Neural cell (in vitro differentiated cells): ENCODE measurements around the gene SLC20A1. TPM values are rescaled to one million over a fixed set of nuclear protein-coding genes. Genes with fewer than 3 reads are reported as not detected.

Experiments used
- H2AFZ ChIP-seq: fragments of 200-600, 300-800 bp; sonication (generic), shearing (Covaris generic); 2 replicates; pipeline ENCODE4 v1.6.0; 2014; ENCODE audit warnings: low read depth, mild to moderate bottlenecking, antibody characterized with exemption, low read length, moderate library complexity
- H3F3A ChIP-seq: fragments of 200-600 bp; shearing (Covaris generic); 2 replicates; pipeline ENCODE4 v1.6.1; 2016; ENCODE audit warnings: mild to moderate bottlenecking, moderate library complexity, mixed read lengths, antibody characterized with exemption, low read length; ENCODE audit not compliant: insufficient read depth, poor library complexity, severe bottlenecking
- H3K27ac ChIP-seq: fragments of 200-600, 300-800 bp; sonication (generic), shearing (Covaris generic); 2 replicates; pipeline ENCODE4 v1.5.1; 2014; ENCODE audit warnings: mild to moderate bottlenecking, low read length, moderate library complexity
- H3K27me3 ChIP-seq: fragments of 300-800, 200-600 bp; sonication (generic), shearing (Covaris generic); 2 replicates; pipeline ENCODE4 v1.6.0; 2014; ENCODE audit warnings: mild to moderate bottlenecking, low read depth, low read length, moderate library complexity; ENCODE audit not compliant: insufficient read depth
- H3K36me3 ChIP-seq: fragments of 300-800, 200-600 bp; sonication (generic), shearing (Covaris generic); 2 replicates; pipeline ENCODE4 v1.5.1; 2014; ENCODE audit warnings: mild to moderate bottlenecking, antibody characterized with exemption, low read length, moderate library complexity; ENCODE audit not compliant: insufficient read depth
- H3K4me2 ChIP-seq: fragments of 300-800, 200-600 bp; sonication (generic), shearing (Covaris generic); 2 replicates; pipeline ENCODE4 v1.6.0; 2014; ENCODE audit warnings: mild to moderate bottlenecking, low read length
- H3K4me3 ChIP-seq: fragments of 300-800, 200-600 bp; sonication (generic), shearing (Covaris generic); 2 replicates; pipeline ENCODE4 v1.5.1; 2014; ENCODE audit warnings: mild to moderate bottlenecking, low read length, moderate library complexity
- H3K79me2 ChIP-seq: fragments of 200-600 bp; shearing (Covaris generic); replicated peaks from 2 replicates; pipeline ENCODE4 v1.6.0; 2014; ENCODE audit warnings: mild to moderate bottlenecking, low read length, moderate library complexity; ENCODE audit not compliant: insufficient read depth
- H3K9ac ChIP-seq: fragments of 300-800, 200-600 bp; sonication (generic), shearing (Covaris generic); 2 replicates; pipeline ENCODE4 v1.6.1; 2016; ENCODE audit warnings: mild to moderate bottlenecking, low read length, mixed read lengths
- H3K9me2 ChIP-seq: fragments of 200-600 bp; shearing (Covaris generic); 2 replicates; pipeline ENCODE4 v1.6.1; 2016; ENCODE audit warnings: mild to moderate bottlenecking, low read length, mixed read lengths; ENCODE audit not compliant: insufficient read depth
- H3K9me3 ChIP-seq: fragments of 200-600, 300-800 bp; sonication (generic), shearing (Covaris generic); 2 replicates; pipeline ENCODE4 v1.6.1; 2016; ENCODE audit warnings: mild to moderate bottlenecking, mixed run types, low read length, moderate library complexity, mixed read lengths
- H4K20me1 ChIP-seq: fragments of 200-600 bp; shearing (Covaris generic); 2 replicates; pipeline ENCODE4 v1.6.1; 2016; ENCODE audit warnings: mild to moderate bottlenecking, mixed run types; ENCODE audit not compliant: insufficient read depth
- CTCF ChIP-seq: fragments of 450-650 bp; IDR thresholded peaks from 2 replicates; pipeline ENCODE4 v1.5.1; 2014; ENCODE audit warnings: antibody characterized with exemption, mild to moderate bottlenecking, moderate library complexity; ENCODE audit not compliant: poor library complexity, severe bottlenecking
- EP300 ChIP-seq: fragments of 450-650 bp; conservative IDR thresholded peaks from 2 replicates; pipeline ENCODE4 v1.6.1; 2014; ENCODE audit warnings: antibody characterized with exemption, mild to moderate bottlenecking, moderate library complexity; ENCODE audit not compliant: poor library complexity, severe bottlenecking
- EZH2 ChIP-seq: fragments of 200-600, 300-800 bp; shearing (Covaris generic), sonication (generic); IDR thresholded peaks from 2 replicates; pipeline ENCODE4 v1.6.1; 2014; ENCODE audit warnings: antibody characterized with exemption, low read length, borderline replicate concordance, mild to moderate bottlenecking; ENCODE audit not compliant: insufficient read depth, poor library complexity, severe bottlenecking
- MXI1 ChIP-seq: fragments of 450-650 bp; conservative IDR thresholded peaks from 2 replicates; pipeline ENCODE4 v1.6.1; 2014; ENCODE audit warnings: antibody characterized with exemption, mild to moderate bottlenecking; ENCODE audit not compliant: poor library complexity, severe bottlenecking
- POLR2AphosphoS5 ChIP-seq: IDR thresholded peaks from 2 replicates; pipeline ENCODE4 v1.6.1; 2012
- RAD21 ChIP-seq: fragments of 450-650 bp; conservative IDR thresholded peaks from 2 replicates; pipeline ENCODE4 v1.6.1; 2014; ENCODE audit warnings: antibody characterized with exemption, mild to moderate bottlenecking, moderate library complexity
- SMC3 ChIP-seq: fragments of 450-650 bp; conservative IDR thresholded peaks from 2 replicates; pipeline ENCODE4 v1.6.1; 2014; ENCODE audit warnings: antibody characterized with exemption, mild to moderate bottlenecking, moderate library complexity; ENCODE audit not compliant: poor library complexity
- TAF1 ChIP-seq: IDR thresholded peaks from 2 replicates; pipeline ENCODE4 v1.6.1; 2012; ENCODE audit warnings: low read depth
- polyA plus RNA-seq: library from polyadenylated mRNA; depleted of rRNA; stranded (reverse); fragments of >200 nt; gene quantifications from 2 replicates; pipeline ENCODE4 v1.2.3, GENCODE V29; 2014
- TF ChIP-seq, protein P1 (sequence below): IDR thresholded peaks from 2 replicates; pipeline ENCODE4 v1.6.1; 2012; ENCODE audit warnings: borderline replicate concordance

Gene SLC20A1
- polyA plus RNA-seq, 1 donor from 2014 or later = 61.4 TPM

DNA sequence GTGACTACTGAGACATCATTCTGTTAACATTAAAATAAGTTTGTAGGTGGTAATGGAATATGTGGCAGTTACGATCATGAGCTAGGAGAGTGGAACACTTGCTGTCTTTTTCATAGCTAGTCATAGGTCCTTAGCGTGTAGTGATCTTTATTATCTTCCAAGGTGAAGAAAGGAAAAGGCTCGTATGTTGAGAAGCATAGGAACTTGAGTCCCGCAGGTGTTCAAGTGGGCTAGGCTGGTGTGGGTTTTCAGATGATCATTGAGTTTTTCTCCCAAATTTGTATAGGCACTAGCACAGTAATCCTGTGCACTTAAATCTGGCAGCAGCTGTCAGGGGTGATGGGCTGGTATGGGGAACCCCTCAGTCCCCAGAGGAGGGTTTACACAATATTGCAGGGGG is 10.9 kb downstream of the SLC20A1 start:
- Histone ChIP-seq H3K4me3 (no peak overlapping the region), H4K20me1 (no peaks in the 10 kb centered on the region), H3K4me2 (no peak overlapping the region), H3K9ac (no peak overlapping the region), H3K79me2 (peaks cover 3% of the 10 kb centered on the region), H3F3A (no peaks in the 10 kb centered on the region), H3K27ac (no peak overlapping the region), H3K9me3 (no peaks in the 10 kb centered on the region), H3K9me2 (no peaks in the 10 kb centered on the region), H3K27me3 (no peaks in the 10 kb centered on the region), H2AFZ (no peak overlapping the region), H3K36me3 (peaks cover 14% of the 10 kb centered on the region)
- TF ChIP-seq CTCF (no peak), EP300 (no peak), SMC3 (no peak), MXI1 (no peak), POLR2AphosphoS5 (no peak), TAF1 (no peak), RAD21 (no peak), EZH2 (no peak)
- TF ChIP-seq, protein P1, sequence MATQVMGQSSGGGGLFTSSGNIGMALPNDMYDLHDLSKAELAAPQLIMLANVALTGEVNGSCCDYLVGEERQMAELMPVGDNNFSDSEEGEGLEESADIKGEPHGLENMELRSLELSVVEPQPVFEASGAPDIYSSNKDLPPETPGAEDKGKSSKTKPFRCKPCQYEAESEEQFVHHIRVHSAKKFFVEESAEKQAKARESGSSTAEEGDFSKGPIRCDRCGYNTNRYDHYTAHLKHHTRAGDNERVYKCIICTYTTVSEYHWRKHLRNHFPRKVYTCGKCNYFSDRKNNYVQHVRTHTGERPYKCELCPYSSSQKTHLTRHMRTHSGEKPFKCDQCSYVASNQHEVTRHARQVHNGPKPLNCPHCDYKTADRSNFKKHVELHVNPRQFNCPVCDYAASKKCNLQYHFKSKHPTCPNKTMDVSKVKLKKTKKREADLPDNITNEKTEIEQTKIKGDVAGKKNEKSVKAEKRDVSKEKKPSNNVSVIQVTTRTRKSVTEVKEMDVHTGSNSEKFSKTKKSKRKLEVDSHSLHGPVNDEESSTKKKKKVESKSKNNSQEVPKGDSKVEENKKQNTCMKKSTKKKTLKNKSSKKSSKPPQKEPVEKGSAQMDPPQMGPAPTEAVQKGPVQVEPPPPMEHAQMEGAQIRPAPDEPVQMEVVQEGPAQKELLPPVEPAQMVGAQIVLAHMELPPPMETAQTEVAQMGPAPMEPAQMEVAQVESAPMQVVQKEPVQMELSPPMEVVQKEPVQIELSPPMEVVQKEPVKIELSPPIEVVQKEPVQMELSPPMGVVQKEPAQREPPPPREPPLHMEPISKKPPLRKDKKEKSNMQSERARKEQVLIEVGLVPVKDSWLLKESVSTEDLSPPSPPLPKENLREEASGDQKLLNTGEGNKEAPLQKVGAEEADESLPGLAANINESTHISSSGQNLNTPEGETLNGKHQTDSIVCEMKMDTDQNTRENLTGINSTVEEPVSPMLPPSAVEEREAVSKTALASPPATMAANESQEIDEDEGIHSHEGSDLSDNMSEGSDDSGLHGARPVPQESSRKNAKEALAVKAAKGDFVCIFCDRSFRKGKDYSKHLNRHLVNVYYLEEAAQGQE = no peak

GRCh38 chr2:112658301-112658700 is 12.6 kb downstream of the SLC20A1 start:
- no peaks in the 10 kb centered on the region for H4K20me1 ChIP-seq
- H3K4me3 ChIP-seq = no peak overlapping the region
- no peaks in the 10 kb centered on the region for H3K9me3 ChIP-seq
- H3K36me3 ChIP-seq = peaks cover 14% of the 10 kb centered on the region
- no peaks in the 10 kb centered on the region for H3K9me2 ChIP-seq
- no peaks in the 10 kb centered on the region for H3K27me3 ChIP-seq
- H3K79me2 ChIP-seq = peaks cover 3% of the 10 kb centered on the region
- no peak overlapping the region for H2AFZ ChIP-seq
- no peaks in the 10 kb centered on the region for H3F3A ChIP-seq
- H3K27ac ChIP-seq = no peak overlapping the region
- TF ChIP-seq RAD21 = no peak
- no peak for TF ChIP-seq TAF1
- no peak for TF ChIP-seq SMC3
- TF ChIP-seq EP300 = no peak
- no peak for TF ChIP-seq CTCF
- no peak for TF ChIP-seq EZH2
- TF ChIP-seq, protein P1 = no peak
- no peak for TF ChIP-seq POLR2AphosphoS5
- no peak for TF ChIP-seq MXI1
- no peak overlapping the region for H3K4me2 ChIP-seq
- H3K9ac ChIP-seq = no peak overlapping the region
